Measurements from ENCODE around the gene CTDSPL2.
A peak's percentile ranks its signal among the peaks of the same experiment; 100 is the strongest.

CTDSPL2 gene

GRCh38 chr15:44479343-44479742 is 51.9 kb downstream of the CTDSPL2 start:
- CTCF ChIA-PET, result no interaction called here
- Histone ChIP-seq H3K27ac (ENCODE audit: insufficient read depth in 1 of 2, low read depth in 1 of 2, low read length in 2 of 2, poor library complexity in 1 of 2, severe bottlenecking in 2 of 2) (no peak overlapping the region), H3K9me3 (ENCODE audit: control extremely low read depth in 1 of 5, control insufficient read depth in 4 of 5, insufficient read depth in 2 of 5, low read depth in 1 of 5, low read length in 4 of 5) (no peaks in the 10 kb centered on the region), H3K27me3 (replicated peaks in 2 of 5; ENCODE audit: control insufficient read depth in 4 of 5, insufficient read depth in 5 of 5, low read length in 4 of 5) (no peaks in the 10 kb centered on the region), H3K36me3 (ENCODE audit: control insufficient read depth in 4 of 4, insufficient read depth in 4 of 4, low read length in 3 of 4) (peaks cover 3 to 6% (median 5%) of the 10 kb centered on the region in 4 experiments), H3K4me3 (ENCODE audit: control insufficient read depth in 1 of 7, extremely low read depth in 1 of 7, insufficient read depth in 4 of 7, low read depth in 2 of 7, low read length in 6 of 7) (no peak overlapping the region), H3K4me1 (ENCODE audit: control extremely low read depth in 1 of 4, control insufficient read depth in 4 of 4, insufficient read depth in 4 of 4, low read length in 3 of 4) (no peaks in the 10 kb centered on the region)
- DNase-seq, result no peak
- WGBS (ENCODE audit: insufficient coverage), result no CpG with 5 or more reads among the region's 2 CpGs
- POLR2A ChIA-PET, result interaction anchor here (0.6 kb wide), 1 partner anchor 73 kb away, joined by 3 read pairs; no protein-coding TSS in a partner anchor

GRCh38 chr15:44482090-44482489 is 54.7 kb downstream of the CTDSPL2 start:
- Histone ChIP-seq H3K4me3 (ENCODE audit: control insufficient read depth in 1 of 7, extremely low read depth in 1 of 7, insufficient read depth in 4 of 7, low read depth in 2 of 7, low read length in 6 of 7) (no peak overlapping the region), H3K27me3 (replicated peaks in 2 of 5; ENCODE audit: control insufficient read depth in 4 of 5, insufficient read depth in 5 of 5, low read length in 4 of 5) (no peaks in the 10 kb centered on the region), H3K4me1 (ENCODE audit: control extremely low read depth in 1 of 4, control insufficient read depth in 4 of 4, insufficient read depth in 4 of 4, low read length in 3 of 4) (no peaks in the 10 kb centered on the region), H3K27ac (ENCODE audit: insufficient read depth in 1 of 2, low read depth in 1 of 2, low read length in 2 of 2, poor library complexity in 1 of 2, severe bottlenecking in 2 of 2) (no peak overlapping the region), H3K9me3 (ENCODE audit: control extremely low read depth in 1 of 5, control insufficient read depth in 4 of 5, insufficient read depth in 2 of 5, low read depth in 1 of 5, low read length in 4 of 5) (no peaks in the 10 kb centered on the region), H3K36me3 (ENCODE audit: control insufficient read depth in 4 of 4, insufficient read depth in 4 of 4, low read length in 3 of 4) (peaks cover 12 to 19% (median 17%) of the 10 kb centered on the region in 4 experiments)
- WGBS (ENCODE audit: insufficient coverage), result 93% methylated on average over 2 of the region's 2 CpGs
- no peak for DNase-seq
- ChIA-PET CTCF (interaction anchor here (2.3 kb wide), 1 partner anchor 53 kb away, joined by 7 read pairs; no protein-coding TSS in a partner anchor), POLR2A (no interaction called here)

GRCh38 chr15:44485880-44486279 is 58.5 kb downstream of the CTDSPL2 start:
- CTCF ChIA-PET, result interaction anchor here (3.1 kb wide), 1 partner anchor 15 kb away, joined by 10 read pairs; no protein-coding TSS in a partner anchor
- 100% methylated on average over 1 of the region's 3 CpGs for WGBS (ENCODE audit: insufficient coverage)
- peak overlapping the region in 1 of 2 experiments; percentile 14 for H3K27ac ChIP-seq (ENCODE audit: insufficient read depth in 1 of 2, low read depth in 1 of 2, low read length in 2 of 2, poor library complexity in 1 of 2, severe bottlenecking in 2 of 2)
- no peaks in the 10 kb centered on the region for H3K4me1 ChIP-seq (ENCODE audit: control extremely low read depth in 1 of 4, control insufficient read depth in 4 of 4, insufficient read depth in 4 of 4, low read length in 3 of 4)
- H3K9me3 ChIP-seq (ENCODE audit: control extremely low read depth in 1 of 5, control insufficient read depth in 4 of 5, insufficient read depth in 2 of 5, low read depth in 1 of 5, low read length in 4 of 5), result no peaks in the 10 kb centered on the region
- peaks cover 21 to 46% (median 33%) of the 10 kb centered on the region in 4 experiments for H3K36me3 ChIP-seq (ENCODE audit: control insufficient read depth in 4 of 4, insufficient read depth in 4 of 4, low read length in 3 of 4)
- POLR2A ChIA-PET, result no interaction called here
- DNase-seq, result no peak
- no peaks in the 10 kb centered on the region for H3K27me3 ChIP-seq (replicated peaks in 2 of 5; ENCODE audit: control insufficient read depth in 4 of 5, insufficient read depth in 5 of 5, low read length in 4 of 5)
- no peak overlapping the region for H3K4me3 ChIP-seq (ENCODE audit: control insufficient read depth in 1 of 7, extremely low read depth in 1 of 7, insufficient read depth in 4 of 7, low read depth in 2 of 7, low read length in 6 of 7)

- no peaks in the 10 kb centered on the region for H3K9me3 ChIP-seq (ENCODE audit: control extremely low read depth in 1 of 5, control insufficient read depth in 4 of 5, insufficient read depth in 2 of 5, low read depth in 1 of 5, low read length in 4 of 5)
- H3K4me3 ChIP-seq (ENCODE audit: control insufficient read depth in 1 of 7, extremely low read depth in 1 of 7, insufficient read depth in 4 of 7, low read depth in 2 of 7, low read length in 6 of 7), result no peak overlapping the region
- H3K27ac ChIP-seq (ENCODE audit: insufficient read depth in 1 of 2, low read depth in 1 of 2, low read length in 2 of 2, poor library complexity in 1 of 2, severe bottlenecking in 2 of 2), result no peak overlapping the region
- peaks cover 23 to 49% (median 39%) of the 10 kb centered on the region in 4 experiments for H3K36me3 ChIP-seq (ENCODE audit: control insufficient read depth in 4 of 4, insufficient read depth in 4 of 4, low read length in 3 of 4)
- 100% methylated on average over 1 of the region's 1 CpG for WGBS (ENCODE audit: insufficient coverage)
- ChIA-PET CTCF (interaction anchor here (0.8 to 2.0 kb wide), 3 partner anchors 12 to 587 kb away, joined by 3 to 6 read pairs (median 3); no protein-coding TSS in a partner anchor), POLR2A (no interaction called here)
- H3K4me1 ChIP-seq (ENCODE audit: control extremely low read depth in 1 of 4, control insufficient read depth in 4 of 4, insufficient read depth in 4 of 4, low read length in 3 of 4), result no peaks in the 10 kb centered on the region
- H3K27me3 ChIP-seq (replicated peaks in 2 of 5; ENCODE audit: control insufficient read depth in 4 of 5, insufficient read depth in 5 of 5, low read length in 4 of 5), result no peaks in the 10 kb centered on the region
- peak in 1 of 3 donors; percentile 9 for DNase-seq
These were observed 62.0 kb downstream of the CTDSPL2 start for GRCh38 chr15:44489464-44489863.

- H3K27ac ChIP-seq (ENCODE audit: insufficient read depth in 1 of 2, low read depth in 1 of 2, low read length in 2 of 2, poor library complexity in 1 of 2, severe bottlenecking in 2 of 2), result no peak overlapping the region
- peaks cover 19 to 47% (median 34%) of the 10 kb centered on the region in 4 experiments for H3K36me3 ChIP-seq (ENCODE audit: control insufficient read depth in 4 of 4, insufficient read depth in 4 of 4, low read length in 3 of 4)
- no peaks in the 10 kb centered on the region for H3K27me3 ChIP-seq (replicated peaks in 2 of 5; ENCODE audit: control insufficient read depth in 4 of 5, insufficient read depth in 5 of 5, low read length in 4 of 5)
- no peaks in the 10 kb centered on the region for H3K9me3 ChIP-seq (ENCODE audit: control extremely low read depth in 1 of 5, control insufficient read depth in 4 of 5, insufficient read depth in 2 of 5, low read depth in 1 of 5, low read length in 4 of 5)
- ChIA-PET POLR2A (interaction anchor here (0.6 kb wide), 2 partner anchors 133 to 181 kb away, joined by 3 read pairs; no protein-coding TSS in a partner anchor), CTCF (interaction anchor here (1.3 to 2.0 kb wide), 3 partner anchors 11 to 27 kb away, joined by 3 to 6 read pairs (median 3); no protein-coding TSS in a partner anchor)
- DNase-seq, result no peak
- no peaks in the 10 kb centered on the region for H3K4me1 ChIP-seq (ENCODE audit: control extremely low read depth in 1 of 4, control insufficient read depth in 4 of 4, insufficient read depth in 4 of 4, low read length in 3 of 4)
- no CpG with 5 or more reads among the region's 3 CpGs for WGBS (ENCODE audit: insufficient coverage)
- no peak overlapping the region for H3K4me3 ChIP-seq (ENCODE audit: control insufficient read depth in 1 of 7, extremely low read depth in 1 of 7, insufficient read depth in 4 of 7, low read depth in 2 of 7, low read length in 6 of 7)
These were observed 63.2 kb downstream of the CTDSPL2 start for GRCh38 chr15:44490622-44491021.

- CTCF ChIA-PET, result interaction anchor here (1.2 kb wide), 1 partner anchor 9 kb away, joined by 3 read pairs; no protein-coding TSS in a partner anchor
These were observed 64.6 kb downstream of the CTDSPL2 start for GRCh38 chr15:44492040-44492439.

GRCh38 chr15:44492672-44493071 is 65.2 kb downstream of the CTDSPL2 start:
- no peak for DNase-seq
- ChIA-PET CTCF (interaction anchor here (1.2 kb wide), 1 partner anchor 8 kb away, joined by 3 read pairs; no protein-coding TSS in a partner anchor), POLR2A (no interaction called here)
- Histone ChIP-seq H3K36me3 (ENCODE audit: control insufficient read depth in 4 of 4, insufficient read depth in 4 of 4, low read length in 3 of 4) (peaks cover 11 to 49% (median 26%) of the 10 kb centered on the region in 4 experiments), H3K27ac (ENCODE audit: insufficient read depth in 1 of 2, low read depth in 1 of 2, low read length in 2 of 2, poor library complexity in 1 of 2, severe bottlenecking in 2 of 2) (no peak overlapping the region), H3K4me3 (ENCODE audit: control insufficient read depth in 1 of 7, extremely low read depth in 1 of 7, insufficient read depth in 4 of 7, low read depth in 2 of 7, low read length in 6 of 7) (no peak overlapping the region), H3K27me3 (replicated peaks in 2 of 5; ENCODE audit: control insufficient read depth in 4 of 5, insufficient read depth in 5 of 5, low read length in 4 of 5) (no peaks in the 10 kb centered on the region), H3K9me3 (ENCODE audit: control extremely low read depth in 1 of 5, control insufficient read depth in 4 of 5, insufficient read depth in 2 of 5, low read depth in 1 of 5, low read length in 4 of 5) (no peaks in the 10 kb centered on the region), H3K4me1 (ENCODE audit: control extremely low read depth in 1 of 4, control insufficient read depth in 4 of 4, insufficient read depth in 4 of 4, low read length in 3 of 4) (no peaks in the 10 kb centered on the region)
- WGBS (ENCODE audit: insufficient coverage), result no CpG with 5 or more reads among the region's 3 CpGs

More at GRCh38 chr15:44492040-44492439, 64.6 kb downstream of the CTDSPL2 start:
- Histone ChIP-seq H3K4me1 (ENCODE audit: control extremely low read depth in 1 of 4, control insufficient read depth in 4 of 4, insufficient read depth in 4 of 4, low read length in 3 of 4) (no peaks in the 10 kb centered on the region), H3K27ac (ENCODE audit: insufficient read depth in 1 of 2, low read depth in 1 of 2, low read length in 2 of 2, poor library complexity in 1 of 2, severe bottlenecking in 2 of 2) (peak overlapping the region in 1 of 2 experiments; percentile 25), H3K36me3 (ENCODE audit: control insufficient read depth in 4 of 4, insufficient read depth in 4 of 4, low read length in 3 of 4) (peaks cover 14 to 49% (median 31%) of the 10 kb centered on the region in 4 experiments), H3K4me3 (ENCODE audit: control insufficient read depth in 1 of 7, extremely low read depth in 1 of 7, insufficient read depth in 4 of 7, low read depth in 2 of 7, low read length in 6 of 7) (no peak overlapping the region), H3K27me3 (replicated peaks in 2 of 5; ENCODE audit: control insufficient read depth in 4 of 5, insufficient read depth in 5 of 5, low read length in 4 of 5) (no peaks in the 10 kb centered on the region), H3K9me3 (ENCODE audit: control extremely low read depth in 1 of 5, control insufficient read depth in 4 of 5, insufficient read depth in 2 of 5, low read depth in 1 of 5, low read length in 4 of 5) (no peaks in the 10 kb centered on the region)
- POLR2A ChIA-PET, result no interaction called here
- WGBS (ENCODE audit: insufficient coverage), result 98% methylated on average over 7 of the region's 7 CpGs
- no peak for DNase-seq

Data from common myeloid progenitor, CD34-positive (primary cell).